Ovary (tissue), 9 donors: Measurements from ENCODE around the gene ZDHHC1. TPM values are rescaled to one million over a fixed set of nuclear protein-coding genes. Genes with fewer than 3 reads are reported as not detected.

ENCODE experiments used
- DNase-seq, 5 donors: peaks; one replicate each; pipeline ENCODE4 v3.0.0-alpha.2; 2019 to 2020
- H3K27ac ChIP-seq, 2 donors: fragments of 200-600 bp; one replicate each; pipeline versions ENCODE4 v1.5.1 to v1.8.0; 2019 to 2022
- H3K27me3 ChIP-seq: fragments of 200-600 bp; one replicate; pipeline ENCODE4 v1.8.0; 2022
- H3K36me3 ChIP-seq: fragments of 200-600 bp; sonication (generic); one replicate; pipeline ENCODE4 v1.5.1; 2019
- H3K4me1 ChIP-seq: one replicate; pipeline ENCODE4 v1.8.1; 2013; ENCODE audit warnings: mild to moderate bottlenecking, moderate library complexity; ENCODE audit not compliant: insufficient read depth
- H3K4me3 ChIP-seq: fragments of 200-600 bp; sonication (generic); one replicate; pipeline ENCODE4 v1.5.1; 2017
- H3K9me3 ChIP-seq, 2 donors: fragments of 200-600 bp in 1 of 2; sonication (generic) in 1 of 2; one replicate each; pipeline versions ENCODE4 v1.5.1 to v1.8.1; 2013 to 2019; ENCODE audit warnings: mild to moderate bottlenecking in 1 of 2, moderate library complexity in 1 of 2
- EP300 ChIP-seq: sonication (generic); formaldehyde crosslinking; IDR thresholded peaks from one replicate; pipeline ENCODE4 v1.6.1; 2017; ENCODE audit warnings: antibody characterized with exemption
- POLR2A ChIP-seq: fragments of 450-650 bp; IDR thresholded peaks from one replicate; pipeline ENCODE4 v1.6.1; 2017; ENCODE audit warnings: antibody characterized with exemption, mild to moderate bottlenecking, moderate library complexity
- WGBS, 3 donors: extraction: QIAGEN DNeasy Blood & Tissue Kit in 1 of 3; methylation state at CpG; one replicate each; pipeline versions ENCODE4 v1.1.5 to v1.1.7; 2013 to 2017; 5-methylcytosine and 5-hydroxymethylcytosine counted together
- intact Hi-C, 4 donors: fragments of 100-400 bp; cut with DNase I; formaldehyde crosslinking; loops; one replicate each; pipeline versions ENCODE4 v1.11.0 to v1.15.1; 2022 to 2023
- polyA plus RNA-seq, 2 donors: library from polyadenylated mRNA; stranded (reverse); fragments of 200-250 nt in 1 of 2; fragments of 350-450 nt in 1 of 2; fragmentation: Illumina TruSeq in 1 of 2; extraction: RNeasy Lipid Tissue Mini Kit (QIAGEN cat#74804) in 1 of 2; gene quantifications; one replicate each; pipeline ENCODE4 v1.2.3, GENCODE V29; 2013 to 2014
- total RNA-seq, 7 donors: library from RNA; depleted of rRNA in 2 of 7; stranded (reverse); fragments of >200 nt in 2 of 7; fragmentation: NEBNext Ultra II Directional in 3 of 7; extraction: Animal tissue kit (Norgen Biotek cat#: 25700) in 3 of 7; gene quantifications; one replicate each; pipeline versions ENCODE4 v1.1.0 to v1.2.4, GENCODE V29; 2016 to 2023
- TF ChIP-seq, protein P1 (sequence below), 3 donors: fragments of 450-650 bp in 2 of 3; fragments of 200-600 bp in 1 of 3; IDR thresholded peaks; one replicate each; pipeline versions ENCODE4 v1.5.1 to v1.8.0; 2016 to 2022; ENCODE audit warnings: antibody characterized with exemption in 3 of 3, mild to moderate bottlenecking in 1 of 3
- donor health status: DM: no; HTN: no; CAD: no; lungs with moderate emphysema.
- donor health status: DM: no; HTN: no; CAD: no.
- donor health status: Bipolar disorder and iron deficiency.
- donor health status: DM: yes; HTN: yes; CAD: no.
- donor health status: DM: no; HTN: no; CAD: no.
- donor health status: DM: yes; HTN: yes; CAD: no.

The ZDHHC1 gene
- total and polyA plus RNA-seq, 9 donors, result 1.4 to 45.5 (median 21.9) TPM

DNA sequence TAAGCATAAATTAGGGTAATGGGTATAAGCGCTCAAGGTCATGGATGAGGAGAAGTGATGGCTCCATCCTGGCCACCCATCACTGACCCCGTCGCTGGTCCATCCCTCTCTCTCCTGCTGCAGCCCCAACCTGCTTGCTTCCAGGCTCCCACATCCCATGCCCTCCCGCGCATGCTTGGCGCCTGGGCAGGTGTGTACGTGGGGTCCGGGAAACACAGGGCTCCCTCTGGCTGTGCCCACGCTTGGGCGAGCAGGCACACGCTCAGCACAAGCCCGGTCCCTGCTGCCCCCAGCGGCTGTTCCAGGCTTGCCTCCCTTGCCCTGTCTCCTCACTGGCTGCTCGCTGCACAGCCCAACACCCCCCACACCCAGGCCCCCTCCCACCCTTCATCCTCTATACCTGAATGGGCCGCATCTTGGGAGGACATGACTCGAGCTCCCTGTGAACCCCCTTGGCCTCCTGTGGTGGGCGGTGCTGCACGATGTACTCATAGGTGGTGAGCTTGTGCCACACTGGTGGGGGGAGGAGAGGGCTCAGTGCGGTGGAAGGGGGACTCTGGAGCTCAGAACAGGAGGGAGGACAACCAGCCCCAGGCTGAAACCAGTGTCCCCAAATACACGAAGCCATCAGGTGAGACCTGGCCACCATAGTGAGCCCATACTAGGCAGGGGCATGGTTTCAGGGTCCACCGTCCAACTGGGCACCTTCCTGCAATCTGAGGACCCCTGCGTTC, 18.3 kb downstream of the ZDHHC1 start:
- Histone ChIP-seq H3K4me3 (no peak overlapping the region), H3K36me3 (no peaks in the 10 kb centered on the region), H3K27me3 (no peaks in the 10 kb centered on the region), H3K9me3 (no peaks in the 10 kb centered on the region), H3K27ac (no peak overlapping the region), H3K4me1 (peaks cover 8% of the 10 kb centered on the region)
- no peak for DNase-seq
- WGBS, 3 donors, result 69 to 79% (median 79%) methylated on average over 22 of the region's 22 CpGs
- intact Hi-C loops, result loop anchor here in 2 of 4 donors (5.0 to 10.0 kb wide), 3 partner anchors 113 to 433 kb away; partner anchors contain the start of genes CES3 (in 1 of the 2) and PLEKHG4 (in 1 of the 2)
- TF ChIP-seq, protein P1, sequence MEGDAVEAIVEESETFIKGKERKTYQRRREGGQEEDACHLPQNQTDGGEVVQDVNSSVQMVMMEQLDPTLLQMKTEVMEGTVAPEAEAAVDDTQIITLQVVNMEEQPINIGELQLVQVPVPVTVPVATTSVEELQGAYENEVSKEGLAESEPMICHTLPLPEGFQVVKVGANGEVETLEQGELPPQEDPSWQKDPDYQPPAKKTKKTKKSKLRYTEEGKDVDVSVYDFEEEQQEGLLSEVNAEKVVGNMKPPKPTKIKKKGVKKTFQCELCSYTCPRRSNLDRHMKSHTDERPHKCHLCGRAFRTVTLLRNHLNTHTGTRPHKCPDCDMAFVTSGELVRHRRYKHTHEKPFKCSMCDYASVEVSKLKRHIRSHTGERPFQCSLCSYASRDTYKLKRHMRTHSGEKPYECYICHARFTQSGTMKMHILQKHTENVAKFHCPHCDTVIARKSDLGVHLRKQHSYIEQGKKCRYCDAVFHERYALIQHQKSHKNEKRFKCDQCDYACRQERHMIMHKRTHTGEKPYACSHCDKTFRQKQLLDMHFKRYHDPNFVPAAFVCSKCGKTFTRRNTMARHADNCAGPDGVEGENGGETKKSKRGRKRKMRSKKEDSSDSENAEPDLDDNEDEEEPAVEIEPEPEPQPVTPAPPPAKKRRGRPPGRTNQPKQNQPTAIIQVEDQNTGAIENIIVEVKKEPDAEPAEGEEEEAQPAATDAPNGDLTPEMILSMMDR (IDR thresholded peaks at IDR 0.05), result no peak
- TF ChIP-seq POLR2A (no peak), EP300 (no peak)

DNA sequence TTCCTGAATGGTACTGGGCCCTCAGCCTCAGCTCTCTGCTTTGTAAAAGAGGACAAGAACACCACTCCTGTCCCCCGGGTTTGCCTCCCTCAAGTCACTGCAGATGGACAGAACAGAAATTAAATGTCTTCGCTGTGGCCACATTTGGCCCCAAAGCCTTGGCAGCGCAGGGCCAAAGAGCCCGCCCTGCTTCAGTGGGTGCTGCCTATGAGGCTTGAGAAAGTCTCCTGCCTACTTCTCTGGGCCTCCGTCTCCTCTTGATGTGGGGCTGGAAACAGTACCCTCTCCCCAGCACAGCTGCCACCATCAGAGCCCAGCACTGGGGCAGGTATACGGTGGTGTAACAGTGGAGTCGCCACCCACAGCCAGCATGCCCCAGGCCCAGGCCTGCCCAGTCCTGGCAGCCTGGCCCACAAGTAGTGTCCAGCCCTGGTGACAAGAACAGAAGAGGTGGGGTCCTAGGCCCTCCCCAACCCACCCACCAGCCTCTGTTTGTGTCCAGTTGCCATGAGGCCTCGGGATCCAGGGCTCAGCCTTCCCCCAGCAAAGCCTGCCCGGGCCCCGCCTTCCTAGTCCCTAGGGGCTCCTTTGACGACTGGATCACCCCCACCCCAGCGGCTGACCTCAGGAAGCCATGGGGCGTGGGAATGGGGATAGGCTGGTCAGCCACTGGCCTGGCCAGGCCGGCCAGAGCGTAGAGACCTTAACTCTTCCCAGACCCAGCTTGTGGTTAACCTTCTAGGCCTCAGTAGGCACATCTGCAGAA, 19.1 kb downstream of the ZDHHC1 start:
- Histone ChIP-seq H3K9me3 (no peaks in the 10 kb centered on the region), H3K36me3 (no peaks in the 10 kb centered on the region), H3K4me1 (peaks cover 14% of the 10 kb centered on the region), H3K4me3 (no peak overlapping the region), H3K27ac (no peak overlapping the region), H3K27me3 (no peaks in the 10 kb centered on the region)
- intact Hi-C loops, result loop anchor here in 2 of 4 donors (5.0 to 10.0 kb wide), 3 partner anchors 112 to 432 kb away; partner anchors contain the start of genes CES3 (in 1 of the 2) and PLEKHG4 (in 1 of the 2)
- WGBS, 3 donors, result 55 to 66% (median 65%) methylated on average over 11 to 15 of the region's 15 CpGs
- DNase-seq, result peak in 2 of 5 donors; percentile 45 to 50
- no peak for TF ChIP-seq POLR2A

DNA sequence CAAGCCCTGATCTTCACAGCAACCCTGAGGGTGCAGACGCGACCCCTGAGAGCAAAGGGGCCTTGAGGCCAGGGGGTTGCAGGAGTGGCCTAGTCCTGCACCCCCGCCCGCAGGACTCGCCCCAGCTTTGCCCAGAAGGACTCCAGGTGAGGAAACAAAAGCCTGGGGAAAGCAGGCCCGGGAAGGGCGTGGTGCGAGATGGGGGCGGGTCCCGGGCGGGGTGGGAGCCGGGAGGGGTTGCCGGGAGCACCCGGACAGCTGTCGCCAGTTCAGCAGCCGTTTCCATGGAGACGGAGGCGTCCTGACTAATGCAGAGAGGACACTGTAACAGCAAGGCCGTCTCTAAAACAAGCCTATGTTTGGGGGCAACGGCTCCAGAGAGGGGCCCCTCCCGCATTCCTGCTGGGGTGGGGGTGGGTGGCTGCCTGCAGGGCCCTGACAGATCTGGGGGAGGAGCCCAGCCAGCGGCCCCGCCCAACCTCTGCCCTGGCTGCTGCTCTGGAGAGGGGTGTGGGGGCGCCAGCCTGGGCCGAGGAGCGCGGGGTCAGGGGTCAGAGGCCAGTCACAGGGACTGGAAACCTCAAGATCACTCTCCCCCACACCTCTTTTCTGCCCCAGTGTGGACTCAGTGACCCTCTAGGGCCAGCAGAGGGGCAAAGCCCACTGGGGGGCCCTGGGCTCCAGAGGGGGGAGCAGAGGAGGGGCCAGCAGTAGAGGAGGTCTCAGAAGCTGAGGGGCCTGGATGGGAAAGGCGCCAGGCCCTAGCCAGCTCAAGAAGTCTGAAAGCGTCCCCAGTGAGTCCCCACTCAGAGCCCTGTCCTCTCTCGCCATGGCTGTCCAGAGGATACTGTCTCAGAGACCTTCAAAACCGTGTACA, 19.9 kb downstream of the ZDHHC1 start:
- H3K9me3 ChIP-seq, result no peaks in the 10 kb centered on the region
- no peak overlapping the region for H3K4me3 ChIP-seq
- H3K4me1 ChIP-seq, result peaks cover 14% of the 10 kb centered on the region
- DNase-seq, result peak; percentile 41 to 79 (median 59)
- peak overlapping the region in 1 of 2 donors; percentile 14 for H3K27ac ChIP-seq
- H3K36me3 ChIP-seq, result no peaks in the 10 kb centered on the region
- intact Hi-C loops, result loop anchor here in 2 of 4 donors (5.0 to 10.0 kb wide), 3 partner anchors 112 to 432 kb away; partner anchors contain the start of genes CES3 (in 1 of the 2) and PLEKHG4 (in 1 of the 2)
- TF ChIP-seq EP300, result no peak
- no peaks in the 10 kb centered on the region for H3K27me3 ChIP-seq
- whole genome bisulfite sequencing, 3 donors, result 23 to 26% (median 24%) methylated on average over 31 of the region's 31 CpGs

DNA sequence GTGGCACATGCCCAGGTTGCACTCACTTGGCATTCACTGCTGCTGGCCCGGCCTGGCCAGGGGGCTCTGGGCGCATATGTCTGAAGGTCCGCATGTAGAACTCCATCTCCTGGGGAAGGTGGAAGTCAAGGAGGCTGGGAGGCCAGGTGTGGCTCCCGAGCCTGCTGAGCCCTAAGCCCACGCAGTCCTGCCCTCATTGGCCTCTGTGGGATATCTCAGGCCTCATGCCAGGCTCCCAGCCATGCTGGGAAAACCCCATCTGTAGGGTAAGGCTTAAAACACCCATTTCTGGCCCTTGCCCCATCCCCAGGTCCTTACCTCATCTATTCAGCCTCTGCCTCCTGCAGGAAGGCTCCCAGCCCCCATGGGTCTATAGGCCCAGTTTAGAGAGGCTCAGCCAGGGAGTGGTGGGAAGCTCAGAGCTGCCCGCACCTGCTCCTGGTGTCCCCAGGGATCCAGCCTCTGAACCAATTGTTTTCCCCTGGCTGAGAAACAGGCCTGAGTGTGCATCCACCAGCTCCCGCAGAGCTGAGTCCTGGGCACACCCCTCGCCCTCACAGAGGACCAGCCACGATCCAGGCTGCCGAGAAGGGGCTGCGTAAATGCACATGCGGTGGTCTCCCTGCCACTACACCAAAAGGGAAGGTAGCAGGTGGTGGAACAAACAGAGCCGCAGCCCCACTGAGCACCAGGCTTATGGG, 20.7 kb downstream of the ZDHHC1 start:
- H3K4me3 ChIP-seq, result no peak overlapping the region
- H3K27me3 ChIP-seq, result no peaks in the 10 kb centered on the region
- TF ChIP-seq EP300 (no peak), POLR2A (no peak)
- TF ChIP-seq, protein P1 (IDR thresholded peaks at IDR 0.05), result no peak
- no peaks in the 10 kb centered on the region for H3K9me3 ChIP-seq
- no peaks in the 10 kb centered on the region for H3K36me3 ChIP-seq
- peak in 1 of 5 donors; percentile 49 for DNase-seq
- H3K4me1 ChIP-seq, result peaks cover 14% of the 10 kb centered on the region
- no peak overlapping the region for H3K27ac ChIP-seq
- intact Hi-C loops, result loop anchor here in 2 of 4 donors (5.0 to 10.0 kb wide), 3 partner anchors 111 to 431 kb away; partner anchors contain the start of genes CES3 (in 1 of the 2) and PLEKHG4 (in 1 of the 2)
- WGBS, 3 donors, result 81 to 84% (median 81%) methylated on average over 8 to 13 of the region's 13 CpGs
